GM21576 (cell line): ENCODE data around the gene TNK2.

Experiments used
- ATAC-seq: cut with Tn5 transposase; IDR thresholded peaks from one replicate; pipeline ENCODE4 v1.9.1; 2021; ENCODE audit warnings: mild to moderate bottlenecking, moderate library complexity; ENCODE audit not compliant: unreplicated experiment

The TNK2 gene

DNA sequence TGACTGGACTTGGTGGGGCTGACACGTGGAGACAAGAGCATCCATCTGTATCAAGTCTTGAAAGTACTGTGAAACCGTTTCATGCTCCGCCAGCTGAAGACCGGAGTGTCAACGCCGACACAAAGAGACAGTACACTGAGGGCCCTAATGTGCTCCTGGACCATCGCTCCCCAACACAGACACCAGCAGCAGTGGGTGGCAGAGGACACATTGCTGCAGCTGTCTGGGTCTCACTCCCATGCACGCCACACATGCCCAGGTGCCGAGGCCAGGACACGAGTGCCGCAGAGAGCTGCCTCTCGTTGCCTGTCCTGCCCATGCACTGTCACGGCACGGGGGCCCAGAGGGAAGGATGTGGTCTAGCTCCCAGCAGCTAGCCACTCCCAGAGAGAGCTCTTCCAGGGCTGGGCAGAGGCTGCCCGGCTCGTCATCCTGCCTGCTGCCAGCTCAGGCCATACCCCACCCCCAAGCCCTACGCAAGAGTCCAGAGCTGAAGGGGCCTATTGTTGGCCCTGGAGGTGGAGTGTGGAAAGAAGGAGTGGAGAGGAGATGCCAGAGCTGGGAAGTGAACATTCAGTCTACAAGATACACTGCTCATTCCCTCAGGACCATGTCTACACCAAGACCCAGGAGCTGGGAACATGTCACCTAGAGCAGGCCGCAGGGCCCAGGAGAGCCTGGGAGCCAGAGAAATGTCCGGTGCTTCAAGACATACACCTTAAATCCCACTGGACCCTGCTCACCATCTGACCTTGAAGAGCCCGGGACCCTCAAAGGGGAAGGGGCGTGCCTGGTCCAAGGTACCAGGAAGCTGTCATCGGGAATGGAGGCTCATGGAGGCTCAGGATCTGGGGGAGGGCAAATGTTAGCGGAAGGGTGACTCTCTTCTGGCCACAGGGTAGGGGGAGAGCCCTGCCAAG is 7.7 kb downstream of the TNK2 start:
- peak; percentile 37 for ATAC-seq

DNA sequence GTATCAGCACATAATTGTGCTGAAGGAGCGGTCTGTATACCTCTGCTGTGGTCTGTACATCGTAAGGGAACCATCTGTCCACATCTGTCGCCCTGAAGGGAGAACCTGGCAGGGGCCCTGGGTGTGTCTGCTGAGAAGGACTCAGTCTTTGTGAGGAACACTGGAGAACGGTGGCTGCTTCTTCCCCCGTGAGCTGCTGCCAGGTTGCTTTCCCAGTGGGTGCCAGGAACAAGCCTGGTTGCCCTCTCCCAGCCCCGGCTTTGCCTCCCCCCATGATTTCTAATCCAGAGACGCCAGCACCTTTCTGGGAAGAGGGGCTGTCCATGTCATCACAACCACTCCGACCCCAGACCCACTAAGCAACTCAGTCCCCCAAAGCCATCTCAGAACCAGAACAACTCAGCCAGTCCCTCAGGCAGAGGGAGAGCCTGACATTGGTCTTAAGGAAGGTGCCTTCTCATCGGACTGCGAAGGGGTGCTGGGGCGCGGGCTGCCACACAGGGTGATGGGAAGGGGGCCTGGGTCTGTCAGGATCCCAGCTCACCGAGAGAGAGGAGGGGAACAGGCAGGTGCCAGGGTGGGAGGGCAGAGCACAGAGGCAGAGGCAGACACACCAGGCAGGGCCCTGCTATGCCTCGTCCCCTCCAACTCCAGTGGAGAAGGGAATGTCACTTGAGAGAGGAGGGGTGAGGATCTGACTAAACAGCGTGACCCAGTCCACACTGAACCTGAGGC is 8.5 kb downstream of the TNK2 start:
- no peak for ATAC-seq

- no peak for ATAC-seq
Measured at GRCh38 chr3:195897853-195898415, 10.4 kb downstream of the TNK2 start.

DNA sequence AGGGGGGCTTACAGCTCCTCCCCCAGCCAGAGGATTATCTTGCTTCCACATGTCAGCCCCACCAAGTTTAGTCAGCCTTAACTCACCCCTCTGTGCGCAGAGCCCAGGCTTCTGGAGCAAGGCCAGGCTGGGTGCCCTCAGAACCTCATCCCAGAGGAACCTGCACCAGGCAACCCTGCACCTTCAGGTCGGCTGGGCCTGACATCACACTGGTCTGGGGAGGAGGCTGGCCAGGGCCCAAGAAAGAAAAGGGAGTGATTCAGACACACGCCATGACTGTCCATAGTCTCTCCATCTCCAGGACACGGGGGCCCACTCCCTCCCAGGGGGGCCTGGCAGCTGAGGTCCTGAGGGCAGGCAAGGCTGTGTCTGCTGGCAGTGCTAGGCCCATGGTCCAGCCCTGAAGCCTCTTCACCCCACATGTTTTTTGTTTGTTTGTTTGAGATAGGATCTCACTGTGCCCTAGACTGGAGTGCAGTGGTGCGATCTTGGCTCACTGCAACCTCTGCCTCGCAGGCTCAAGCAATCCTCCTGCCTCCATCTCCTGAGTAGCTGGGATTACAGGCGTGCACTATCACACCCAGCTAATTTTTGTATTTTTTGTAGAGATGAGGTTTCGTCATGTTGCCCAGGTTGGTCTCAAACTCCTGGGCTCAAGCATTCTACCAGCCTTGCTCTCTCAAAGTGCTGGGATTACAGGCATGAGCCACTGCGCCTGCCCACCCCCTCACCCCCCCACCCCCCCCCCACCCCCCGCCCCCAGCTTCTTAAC is 11.1 kb downstream of the TNK2 start:
- no peak for ATAC-seq

GRCh38 chr3:195896361-195897080 is 11.8 kb downstream of the TNK2 start:
- peak; percentile 6 for ATAC-seq

DNA sequence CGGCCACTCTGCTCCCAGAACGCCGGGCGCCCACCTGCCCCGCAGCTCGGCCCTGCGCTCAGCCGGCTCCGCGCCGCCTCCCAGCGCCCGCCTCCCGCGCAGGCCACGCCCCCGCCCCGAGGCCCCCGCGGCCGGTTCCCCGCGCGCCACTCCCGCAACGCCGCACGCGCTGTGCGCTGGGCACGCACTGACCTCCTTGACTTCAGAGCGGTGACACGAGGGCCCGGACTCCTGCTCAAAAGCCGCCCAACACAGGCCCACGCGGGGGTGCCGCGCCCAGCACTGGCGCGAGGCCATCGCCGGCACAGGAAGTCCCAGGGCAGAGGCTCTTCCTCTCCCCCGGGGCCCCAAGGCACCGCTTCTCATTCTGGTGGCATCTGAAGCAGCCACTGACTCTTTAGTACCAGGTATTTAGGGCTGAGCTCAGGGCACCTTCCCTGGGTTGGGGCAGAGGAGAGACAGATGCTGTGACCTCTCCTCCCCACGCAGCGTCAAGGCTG is 12.4 kb downstream of the TNK2 start:
- ATAC-seq: peak; percentile 32

GRCh38 chr3:195895078-195895860 is 13.1 kb downstream of the TNK2 start:
- peak; percentile 68 for ATAC-seq

DNA sequence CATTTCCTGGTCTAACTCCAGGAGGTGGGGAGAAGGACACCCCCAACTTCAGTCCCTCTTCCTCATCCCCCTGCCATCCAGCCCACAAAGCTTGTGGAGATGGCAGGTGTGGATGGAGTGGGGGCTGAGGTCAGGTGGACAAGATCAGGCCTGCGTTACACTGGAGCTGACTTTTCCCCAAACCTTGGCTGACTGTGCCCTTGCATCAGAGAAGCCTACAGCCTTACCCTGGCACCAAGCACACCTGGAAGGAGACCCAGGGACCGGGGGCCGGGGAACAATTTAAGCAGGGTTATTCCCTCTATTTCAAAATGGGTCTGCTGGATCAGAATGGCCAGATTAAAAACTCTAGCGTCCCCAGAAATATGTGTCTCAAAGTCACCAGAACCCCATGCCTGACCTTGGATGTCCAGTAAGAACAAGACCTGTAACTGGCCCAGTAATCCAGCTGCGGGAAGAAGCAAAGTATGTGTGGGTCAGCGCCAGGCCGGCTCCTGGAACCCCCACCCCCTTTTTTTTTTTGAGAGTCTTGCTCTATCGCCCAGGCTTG is 14.4 kb downstream of the TNK2 start:
- no peak for ATAC-seq

GRCh38 chr3:195893516-195893915 is 14.8 kb downstream of the TNK2 start:
- no peak for ATAC-seq

DNA sequence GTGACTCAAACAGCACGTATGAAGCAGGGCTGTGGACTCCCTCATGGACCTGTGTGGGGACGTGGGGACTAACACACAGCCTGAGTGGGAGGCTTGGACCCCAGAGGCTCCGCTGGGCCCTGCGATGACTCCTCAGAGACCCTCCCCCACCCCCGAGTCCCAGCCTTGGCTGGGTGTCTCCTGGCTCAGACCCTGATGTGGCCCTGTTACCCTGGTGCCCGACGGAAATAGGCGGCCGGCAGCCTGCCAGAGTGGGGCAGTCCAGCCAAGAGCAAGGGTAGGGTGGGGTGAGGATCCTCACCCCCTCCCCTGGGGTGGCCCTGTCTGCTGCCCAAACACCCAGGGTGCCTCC is 15.3 kb downstream of the TNK2 start:
- no peak for ATAC-seq

DNA sequence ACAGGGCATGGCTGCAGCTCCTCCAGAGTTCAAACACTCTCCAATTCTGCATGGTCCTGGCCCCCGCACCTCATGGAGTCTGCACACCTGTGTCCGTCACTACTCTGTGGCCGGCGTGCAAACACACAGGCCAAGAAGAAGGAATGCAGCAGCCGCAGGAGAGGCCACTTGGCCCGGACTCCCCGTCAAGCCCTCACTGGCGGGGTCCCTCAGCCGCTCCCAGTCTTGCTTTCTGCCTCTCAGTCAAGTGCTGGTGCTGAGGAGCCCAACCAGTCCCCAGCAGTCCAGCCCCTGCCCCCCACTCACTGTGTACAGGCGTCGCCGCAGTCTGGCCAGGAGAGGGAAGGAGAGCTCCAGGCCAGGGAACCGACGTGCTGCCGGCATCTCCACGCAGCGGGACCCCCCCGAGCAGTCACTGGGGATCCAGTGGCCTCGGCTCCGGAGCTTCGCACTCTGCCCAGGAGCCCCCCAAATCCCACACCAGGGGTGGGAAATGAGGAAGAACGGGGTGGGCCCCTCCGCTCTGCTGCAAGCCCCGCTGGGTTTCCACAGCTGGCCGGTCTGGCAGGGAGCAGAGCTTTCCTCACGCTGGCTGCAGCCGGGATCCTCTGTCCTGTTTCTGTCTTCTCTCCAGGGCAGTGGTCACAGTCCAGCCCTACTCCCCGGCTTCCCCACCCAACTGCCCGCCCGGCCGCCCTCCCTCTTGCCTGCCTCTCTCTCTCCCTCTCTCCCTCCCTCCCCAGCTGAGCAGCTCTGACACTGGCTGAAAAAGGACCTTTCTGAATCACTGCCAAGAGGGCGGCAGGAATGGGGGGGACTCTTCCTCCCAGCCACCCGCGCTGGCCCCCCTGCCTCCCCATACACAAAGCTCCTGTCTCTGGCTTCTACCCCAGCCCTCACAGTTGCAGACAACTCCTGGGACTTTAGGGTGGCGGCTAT is 16.0 kb downstream of the TNK2 start:
- no peak for ATAC-seq

- no peak for ATAC-seq
Measured at GRCh38 chr3:195891431-195892104, 16.8 kb downstream of the TNK2 start.

DNA sequence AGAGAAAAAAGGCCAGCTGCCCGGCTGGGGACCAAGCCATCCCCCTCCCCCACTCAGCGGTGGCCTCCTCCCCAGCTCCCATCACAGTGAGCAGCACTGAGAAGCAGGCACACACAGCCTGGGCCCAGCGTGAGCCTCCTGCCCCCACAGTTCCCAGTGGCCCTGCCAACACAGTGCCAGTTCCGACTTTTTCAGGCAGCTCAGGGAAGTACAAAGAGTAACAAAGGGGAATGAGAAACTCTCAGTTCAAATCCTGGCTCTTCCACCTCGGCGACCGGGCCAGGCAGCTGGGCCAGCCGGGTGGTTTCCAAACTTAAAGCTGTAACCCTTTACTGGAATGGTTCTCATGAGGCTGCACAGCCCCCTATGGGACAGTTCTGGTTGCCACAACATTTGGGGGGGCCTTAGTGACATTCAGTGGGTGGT is 18.5 kb downstream of the TNK2 start:
- ATAC-seq: no peak

- ATAC-seq: no peak
Measured at GRCh38 chr3:195888981-195889869, 19.1 kb downstream of the TNK2 start.

DNA sequence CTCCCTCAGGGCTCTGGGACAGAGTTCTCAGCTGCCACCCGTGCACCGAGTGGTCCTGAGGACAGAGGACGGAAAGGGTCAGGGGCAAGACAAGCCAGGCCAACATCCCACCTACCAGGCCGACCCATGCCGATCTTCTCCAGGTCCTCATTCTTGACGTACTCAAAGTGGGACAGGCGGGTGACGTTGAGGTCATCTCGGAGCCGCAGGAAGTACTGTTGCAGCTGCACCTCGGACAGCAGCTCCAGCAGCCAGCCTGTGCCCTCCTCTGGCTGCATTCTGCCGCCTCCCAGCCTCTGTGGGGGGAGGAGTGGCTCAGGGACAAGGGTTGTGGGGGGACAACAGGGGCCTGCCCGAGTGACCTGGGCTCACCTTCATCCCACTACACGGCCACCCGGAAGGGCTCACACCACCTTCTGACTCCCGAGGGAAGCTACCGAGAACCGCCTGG is 20.0 kb downstream of the TNK2 start:
- no peak for ATAC-seq

- ATAC-seq: no peak
Measured at GRCh38 chr3:195887670-195888069, 20.7 kb downstream of the TNK2 start.
